Activated gamma-delta T cell (primary cell): ENCODE results near the gene RPS6KA4.

Source experiments
- DNase-seq: peaks from one replicate; lab custom pipeline; 2025; lab: John Stamatoyannopoulos, UW

RPS6KA4 gene

GRCh38 chr11:64419257-64419790 is 60.4 kb downstream of the RPS6KA4 start:
- no peak for DNase-seq

GRCh38 chr11:64419818-64420485 is 61.0 kb downstream of the RPS6KA4 start:
- no peak for DNase-seq
